GM19455 (cell line): ENCODE results near the gene C9orf152.
"Not testable (repeated sequence)": the region's sequence is repeated elsewhere in the genome, so short reads cannot be mapped to it uniquely, and the experiment has no call there.

ENCODE experiments used
- ATAC-seq: cut with Tn5 transposase; IDR thresholded peaks from one replicate; pipeline ENCODE4 v1.9.1; 2021; ENCODE audit not compliant: unreplicated experiment

The C9orf152 gene

GRCh38 chr9:110214586-110215355, 6.8 kb upstream of the C9orf152 start:
- no peak for ATAC-seq

GRCh38 chr9:110214090-110214489, 6.1 kb upstream of the C9orf152 start:
- ATAC-seq, result no peak

- no peak for ATAC-seq
Observed at GRCh38 chr9:110213413-110214044, 5.6 kb upstream of the C9orf152 start.

- ATAC-seq, result no peak
Observed at GRCh38 chr9:110207071-110207641, 803 bp downstream of the C9orf152 start.

- ATAC-seq, result no peak
Observed at GRCh38 chr9:110206389-110206788, 1.6 kb downstream of the C9orf152 start.

- ATAC-seq, result not testable (repeated sequence)
Observed at GRCh38 chr9:110205612-110206011, 2.3 kb downstream of the C9orf152 start.

GRCh38 chr9:110202232-110202631, 5.7 kb downstream of the C9orf152 start:
- no peak for ATAC-seq

GRCh38 chr9:110199643-110200042, 8.3 kb downstream of the C9orf152 start:
- ATAC-seq, result no peak

- ATAC-seq, result no peak
Observed at GRCh38 chr9:110198357-110198756, 9.6 kb downstream of the C9orf152 start.

- ATAC-seq, result no peak
Observed at GRCh38 chr9:110197330-110198187, 10.4 kb downstream of the C9orf152 start.

GRCh38 chr9:110196084-110196499, 11.9 kb downstream of the C9orf152 start:
- not testable (repeated sequence) for ATAC-seq

GRCh38 chr9:110192531-110193261, 15.3 kb downstream of the C9orf152 start:
- ATAC-seq, result no peak

GRCh38 chr9:110191615-110192014, 16.3 kb downstream of the C9orf152 start:
- no peak for ATAC-seq

GRCh38 chr9:110189559-110190320, 18.2 kb downstream of the C9orf152 start:
- no peak for ATAC-seq

- no peak for ATAC-seq
Observed at GRCh38 chr9:110188991-110189390, 19.0 kb downstream of the C9orf152 start.

GRCh38 chr9:110188101-110188500, 19.9 kb downstream of the C9orf152 start:
- ATAC-seq, result no peak

- no peak for ATAC-seq
Observed at GRCh38 chr9:110187126-110187525, 20.8 kb downstream of the C9orf152 start.

GRCh38 chr9:110186254-110186653, 21.7 kb downstream of the C9orf152 start:
- ATAC-seq, result no peak

- ATAC-seq, result no peak
Observed at GRCh38 chr9:110185806-110186205, 22.2 kb downstream of the C9orf152 start.
